GM12865 (cell line): ENCODE results near the gene ZSCAN25.
"Not testable (repeated sequence)": the region's sequence is repeated elsewhere in the genome, so short reads cannot be mapped to it uniquely, and the experiment has no call there.

Experiments
- DNase-seq: peaks from one replicate; pipeline ENCODE4 v3.0.0; 2010; ENCODE audit warnings: low read depth
- H3K4me3 ChIP-seq: 2 replicates; pipeline ENCODE4 v1.5.1; 2011; ENCODE audit warnings: mild to moderate bottlenecking, low read depth, low read length, control low read depth
- CTCF ChIP-seq: IDR thresholded peaks from 2 replicates; pipeline ENCODE4 v1.5.1; 2011; ENCODE audit warnings: low read length, control low read depth, low read depth, inconsistent platforms; ENCODE audit not compliant: insufficient read depth; ENCODE audit errors: missing control alignments

ZSCAN25 gene

GRCh38 chr7:99648843-99649242 is 32.1 kb downstream of the ZSCAN25 start:
- DNase-seq, result no peak
- H3K4me3 ChIP-seq, result no peak overlapping the region
- no peak for TF ChIP-seq CTCF

- no peak for TF ChIP-seq CTCF
- H3K4me3 ChIP-seq, result no peak overlapping the region
- no peak for DNase-seq
These were observed 34.5 kb downstream of the ZSCAN25 start for GRCh38 chr7:99651290-99651689.

- no peak for TF ChIP-seq CTCF
- DNase-seq, result no peak
- H3K4me3 ChIP-seq, result no peak overlapping the region
These were observed 35.9 kb downstream of the ZSCAN25 start for GRCh38 chr7:99652671-99653070.

- not testable (repeated sequence) for DNase-seq, H3K4me3 ChIP-seq
These were observed 36.5 kb downstream of the ZSCAN25 start for GRCh38 chr7:99653269-99653668.

GRCh38 chr7:99653754-99654153 is 37.0 kb downstream of the ZSCAN25 start:
- DNase-seq, result no peak
- no peak overlapping the region for H3K4me3 ChIP-seq
- TF ChIP-seq CTCF, result no peak

GRCh38 chr7:99654626-99655025 is 37.9 kb downstream of the ZSCAN25 start:
- H3K4me3 ChIP-seq, DNase-seq: not testable (repeated sequence)

GRCh38 chr7:99657879-99658278 is 41.1 kb downstream of the ZSCAN25 start:
- H3K4me3 ChIP-seq, DNase-seq: not testable (repeated sequence)

GRCh38 chr7:99665312-99666012 is 48.7 kb downstream of the ZSCAN25 start:
- DNase-seq, result no peak
- H3K4me3 ChIP-seq, result no peak overlapping the region
- TF ChIP-seq CTCF, result no peak

GRCh38 chr7:99666013-99666395 is 49.3 kb downstream of the ZSCAN25 start:
- no peak overlapping the region for H3K4me3 ChIP-seq
- no peak for DNase-seq
- no peak for TF ChIP-seq CTCF
